Psoas muscle (tissue), 8 donors: ENCODE data around the gene IL19. TPM values are rescaled to one million over a fixed set of nuclear protein-coding genes. Genes with fewer than 3 reads are reported as not detected.

Experiments used
- ATAC-seq, 4 donors: fragments of 200-7000 bp; cut with Tn5 transposase; one replicate each; pipeline ENCODE4 v1.9.1; 2020; ENCODE audit warnings: moderate library complexity in 3 of 4, mild to moderate bottlenecking in 2 of 4
- DNase-seq, 2 donors: peaks; one replicate each; pipeline ENCODE4 v3.0.0-alpha.2; 2020
- H3K27ac ChIP-seq: fragments of 200-600 bp; one replicate; pipeline ENCODE4 v1.8.0; 2022
- H3K27me3 ChIP-seq, 3 donors: fragments of 200-600 bp in 1 of 3; one replicate each; pipeline versions ENCODE4 v1.6.1 to v1.8.0; 2013 to 2022; ENCODE audit warnings: low read length in 2 of 3, mild to moderate bottlenecking in 2 of 3, moderate library complexity in 1 of 3; ENCODE audit not compliant: insufficient read depth in 3 of 3
- H3K36me3 ChIP-seq, 2 donors: fragments of 200-600 bp in 1 of 2; one replicate each; pipeline versions ENCODE4 v1.6.1 to v1.8.0; 2013 to 2022; ENCODE audit warnings: low read depth in 1 of 2, mild to moderate bottlenecking in 1 of 2, moderate library complexity in 1 of 2; ENCODE audit not compliant: insufficient read depth in 1 of 2
- H3K4me1 ChIP-seq: fragments of 200-600 bp; one replicate; pipeline ENCODE4 v1.8.0; 2022
- H3K4me3 ChIP-seq: fragments of 200-600 bp; one replicate; pipeline ENCODE4 v1.8.0; 2022; ENCODE audit warnings: mild to moderate bottlenecking
- H3K9me3 ChIP-seq: fragments of 200-600 bp; one replicate; pipeline ENCODE4 v1.8.0; 2022
- WGBS, 3 donors: extraction: QIAGEN DNeasy Blood & Tissue Kit; methylation state at CpG; one replicate each; pipeline versions ENCODE4 v1.1.6 to v1.1.7; 2013; 5-methylcytosine and 5-hydroxymethylcytosine counted together
- intact Hi-C, 2 donors: fragments of 100-400 bp; cut with DNase I; formaldehyde crosslinking; loops; one replicate each; pipeline versions ENCODE4 v1.11.0 to v1.14.2; 2022
- polyA plus RNA-seq, 3 donors: library from polyadenylated mRNA; stranded (reverse); fragments of 200-250 nt; gene quantifications; one replicate each; pipeline ENCODE4 v1.2.3, GENCODE V29; 2013
- total RNA-seq, 4 donors: library from RNA; stranded (reverse); fragmentation: NEBNext Ultra II Directional in 2 of 4; extraction: Animal tissue kit (Norgen Biotek cat#: 25700) in 2 of 4; gene quantifications; one replicate each; pipeline versions ENCODE4 v1.2.1 to v1.2.4, GENCODE V29; 2021 to 2023
- TF ChIP-seq, protein P1 (sequence below): fragments of 200-600 bp; IDR thresholded peaks from one replicate; pipeline ENCODE4 v1.8.0; 2022; ENCODE audit warnings: antibody characterized with exemption
- donor health status: healthy with polysubstance abuse.
- donor health status: DM: no; HTN: no; CAD: no; lungs with moderate emphysema.
- donor health status: Bipolar disorder and iron deficiency.
- donor health status: healthy.
- donor health status: DM: yes; HTN: yes; CAD: no.
- donor health status: DM: no; HTN: no; CAD: no.
- donor health status: DM: no; HTN: no; CAD: no.
- donor health status: DM: yes; HTN: yes; CAD: no.

IL19 gene
- total and polyA plus RNA-seq, 7 donors: not detected

DNA sequence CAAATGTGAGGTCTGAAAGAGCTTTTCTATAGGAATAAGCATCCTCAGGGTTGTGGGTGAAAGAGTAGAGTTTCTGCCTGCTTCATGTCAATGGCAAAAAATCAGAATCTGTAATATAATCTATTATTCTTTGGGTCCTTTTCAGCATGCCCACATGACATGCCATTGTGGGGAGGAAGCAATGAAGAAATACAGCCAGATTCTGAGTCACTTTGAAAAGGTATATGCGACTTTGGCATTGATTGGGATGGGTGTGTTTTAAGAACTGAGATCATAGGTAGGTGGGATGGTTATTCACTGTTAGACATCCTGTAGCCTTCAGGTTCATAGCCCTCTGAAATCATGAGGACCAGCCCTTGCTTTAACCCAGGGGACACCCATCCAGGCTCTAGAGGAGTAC, 96.7 kb downstream of the IL19 start:
- Histone ChIP-seq H3K27ac (no peak overlapping the region), H3K36me3 (no peaks in the 10 kb centered on the region), H3K4me1 (peaks cover 6% of the 10 kb centered on the region), H3K27me3 (no peaks in the 10 kb centered on the region), H3K4me3 (no peak overlapping the region), H3K9me3 (no peaks in the 10 kb centered on the region)
- 94 to 100% (median 95%) methylated on average over 1 of the region's 1 CpG for WGBS, 3 donors
- ATAC-seq (no peak), DNase-seq (no peak)
- TF ChIP-seq, protein P1, sequence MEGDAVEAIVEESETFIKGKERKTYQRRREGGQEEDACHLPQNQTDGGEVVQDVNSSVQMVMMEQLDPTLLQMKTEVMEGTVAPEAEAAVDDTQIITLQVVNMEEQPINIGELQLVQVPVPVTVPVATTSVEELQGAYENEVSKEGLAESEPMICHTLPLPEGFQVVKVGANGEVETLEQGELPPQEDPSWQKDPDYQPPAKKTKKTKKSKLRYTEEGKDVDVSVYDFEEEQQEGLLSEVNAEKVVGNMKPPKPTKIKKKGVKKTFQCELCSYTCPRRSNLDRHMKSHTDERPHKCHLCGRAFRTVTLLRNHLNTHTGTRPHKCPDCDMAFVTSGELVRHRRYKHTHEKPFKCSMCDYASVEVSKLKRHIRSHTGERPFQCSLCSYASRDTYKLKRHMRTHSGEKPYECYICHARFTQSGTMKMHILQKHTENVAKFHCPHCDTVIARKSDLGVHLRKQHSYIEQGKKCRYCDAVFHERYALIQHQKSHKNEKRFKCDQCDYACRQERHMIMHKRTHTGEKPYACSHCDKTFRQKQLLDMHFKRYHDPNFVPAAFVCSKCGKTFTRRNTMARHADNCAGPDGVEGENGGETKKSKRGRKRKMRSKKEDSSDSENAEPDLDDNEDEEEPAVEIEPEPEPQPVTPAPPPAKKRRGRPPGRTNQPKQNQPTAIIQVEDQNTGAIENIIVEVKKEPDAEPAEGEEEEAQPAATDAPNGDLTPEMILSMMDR: no peak
- intact Hi-C loops: loop anchor here in 1 of 2 donors (5.0 kb wide), 1 partner anchor 40 kb away; no protein-coding TSS in a partner anchor

DNA sequence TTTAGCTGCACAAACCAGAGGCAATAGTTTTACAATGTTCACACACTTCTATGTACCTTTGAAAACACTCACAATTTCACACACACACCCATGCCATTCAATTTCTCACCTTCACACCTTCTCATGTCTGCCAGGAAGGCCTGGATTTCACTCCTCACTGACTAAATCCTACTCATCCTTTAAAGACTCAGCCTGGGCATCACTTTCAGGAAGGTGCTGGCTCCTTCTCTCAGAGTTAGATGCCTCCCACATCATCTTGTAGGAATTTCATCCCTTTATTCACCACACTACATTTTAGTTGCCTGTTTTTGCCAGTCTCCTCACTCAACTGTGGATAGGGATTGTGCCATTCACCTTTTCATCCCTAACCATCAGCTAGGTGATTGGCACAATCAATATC, 97.1 kb downstream of the IL19 start:
- TF ChIP-seq, protein P1: no peak
- no peaks in the 10 kb centered on the region for H3K27me3 ChIP-seq
- H3K4me1 ChIP-seq: peaks cover 6% of the 10 kb centered on the region
- H3K4me3 ChIP-seq: no peak overlapping the region
- intact Hi-C loops: loop anchor here in 1 of 2 donors (5.0 kb wide), 1 partner anchor 40 kb away; no protein-coding TSS in a partner anchor
- no peaks in the 10 kb centered on the region for H3K36me3 ChIP-seq
- H3K9me3 ChIP-seq: no peaks in the 10 kb centered on the region
- DNase-seq (no peak), ATAC-seq (no peak)
- H3K27ac ChIP-seq: no peak overlapping the region

DNA sequence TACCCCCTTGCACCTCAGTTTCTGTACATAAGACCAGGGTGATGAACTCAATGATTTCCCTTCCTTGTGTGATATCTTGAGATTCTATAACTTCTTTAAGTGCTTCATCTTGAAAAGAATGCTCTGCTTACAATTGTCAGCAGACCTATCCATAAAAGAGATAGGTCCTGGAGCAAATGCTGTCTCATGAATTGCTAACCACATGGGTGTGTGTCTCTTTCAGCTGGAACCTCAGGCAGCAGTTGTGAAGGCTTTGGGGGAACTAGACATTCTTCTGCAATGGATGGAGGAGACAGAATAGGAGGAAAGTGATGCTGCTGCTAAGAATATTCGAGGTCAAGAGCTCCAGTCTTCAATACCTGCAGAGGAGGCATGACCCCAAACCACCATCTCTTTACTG, 97.7 kb downstream of the IL19 start:
- peaks cover 6% of the 10 kb centered on the region for H3K4me1 ChIP-seq
- H3K36me3 ChIP-seq: no peaks in the 10 kb centered on the region
- no peak overlapping the region for H3K27ac ChIP-seq
- ATAC-seq (no peak), DNase-seq (no peak)
- intact Hi-C loops: loop anchor here in 1 of 2 donors (5.0 kb wide), 1 partner anchor 39 kb away; no protein-coding TSS in a partner anchor
- H3K9me3 ChIP-seq: no peaks in the 10 kb centered on the region
- H3K27me3 ChIP-seq: no peaks in the 10 kb centered on the region
- TF ChIP-seq, protein P1: no peak
- no peak overlapping the region for H3K4me3 ChIP-seq
- 31 to 47% (median 45%) methylated on average over 1 of the region's 1 CpG for WGBS, 3 donors

DNA sequence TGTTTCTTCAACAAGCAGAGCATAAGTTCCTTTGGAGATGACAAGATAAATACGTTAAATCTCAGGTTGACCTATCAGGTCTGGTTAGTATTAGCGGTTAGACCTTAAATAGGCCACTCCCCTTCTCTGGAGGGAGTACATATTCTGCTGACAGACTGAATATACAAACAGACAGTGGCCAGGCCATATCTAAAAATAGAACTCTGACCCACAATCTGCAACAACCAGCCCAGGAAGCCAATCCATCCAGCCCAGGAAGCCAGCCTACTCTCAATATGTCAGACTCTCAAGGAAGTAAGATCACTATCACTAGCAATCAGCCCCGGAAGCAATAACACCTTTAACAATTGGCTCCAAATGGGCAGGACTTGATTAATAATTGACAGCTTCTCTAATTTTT, 101.6 kb downstream of the IL19 start:
- WGBS, 3 donors: 81 to 86% (median 84%) methylated on average over 3 of the region's 3 CpGs
- Histone ChIP-seq H3K27ac (no peak overlapping the region), H3K4me1 (no peaks in the 10 kb centered on the region), H3K9me3 (no peaks in the 10 kb centered on the region), H3K4me3 (no peak overlapping the region), H3K27me3 (no peaks in the 10 kb centered on the region), H3K36me3 (no peaks in the 10 kb centered on the region)
- ATAC-seq: peak; percentile 67 to 92 (median 79)
- TF ChIP-seq, protein P1: no peak
- intact Hi-C loops: no loop called here
- DNase-seq: no peak

DNA sequence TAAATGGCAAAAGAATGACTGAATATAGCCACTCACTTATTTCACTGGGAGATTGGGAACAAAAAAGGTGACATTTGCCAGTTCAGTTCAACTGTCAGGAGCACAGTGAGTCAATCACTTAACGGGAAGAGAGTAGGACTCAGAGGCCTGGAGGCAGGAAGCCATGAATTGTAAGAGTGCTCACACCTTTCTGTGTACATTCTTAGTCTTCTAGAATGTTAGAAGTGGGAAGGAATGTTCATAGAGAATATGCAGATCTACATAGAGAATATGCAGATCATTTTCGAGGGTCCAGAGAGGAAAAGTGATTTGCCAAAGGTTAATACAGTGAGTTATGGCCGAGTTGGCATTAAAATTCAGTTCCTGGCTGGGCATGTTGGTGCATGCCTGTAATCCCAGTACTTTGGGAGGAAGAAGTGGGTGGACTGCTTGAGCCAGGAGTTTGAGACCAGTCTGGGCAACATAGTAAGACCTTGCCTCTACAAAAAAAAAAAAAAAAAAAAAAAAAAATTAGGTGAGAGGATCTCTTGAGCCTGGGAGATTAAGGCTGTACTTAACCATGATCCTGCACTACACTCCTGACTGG, 103.1 kb downstream of the IL19 start:
- DNase-seq (no peak), ATAC-seq (no peak)
- 71 to 79% (median 77%) methylated on average over 3 of the region's 3 CpGs for WGBS, 3 donors
- TF ChIP-seq, protein P1: no peak
- no peaks in the 10 kb centered on the region for H3K36me3 ChIP-seq
- intact Hi-C loops: no loop called here
- H3K27me3 ChIP-seq: no peaks in the 10 kb centered on the region
- peaks cover 7% of the 10 kb centered on the region for H3K9me3 ChIP-seq
- H3K4me3 ChIP-seq: no peak overlapping the region
- H3K4me1 ChIP-seq: no peaks in the 10 kb centered on the region
- H3K27ac ChIP-seq: no peak overlapping the region
